GM23248 (cell line): ENCODE measurements around the gene GPC3. TPM values are rescaled to one million over a fixed set of nuclear protein-coding genes. Genes with fewer than 3 reads are reported as not detected.
A peak's percentile ranks its signal among the peaks of the same experiment; 100 is the strongest.

Source experiments
- DNase-seq: peaks from one replicate; pipeline ENCODE4 v3.0.0-alpha.2; 2015
- H2AFZ ChIP-seq: fragments of 200-600 bp; sonication (generic); 2 replicates; pipeline ENCODE4 v1.6.1; 2016; ENCODE audit warnings: antibody characterized with exemption
- H3F3A ChIP-seq: fragments of 200-600 bp; sonication (generic); 2 replicates; pipeline ENCODE4 v1.6.1; 2016; ENCODE audit warnings: mild to moderate bottlenecking, antibody characterized with exemption, mixed run types; ENCODE audit not compliant: insufficient read depth
- H3K27ac ChIP-seq: fragments of 200-600 bp; sonication (generic); 2 replicates; pipeline ENCODE4 v1.5.1; 2016; ENCODE audit warnings: mild to moderate bottlenecking
- H3K27me3 ChIP-seq: fragments of 200-600 bp; sonication (generic); replicated peaks from 2 replicates; pipeline ENCODE4 v1.6.1; 2016; ENCODE audit warnings: mild to moderate bottlenecking; ENCODE audit not compliant: insufficient read depth
- H3K36me3 ChIP-seq: fragments of 200-600 bp; sonication (generic); 2 replicates; pipeline ENCODE4 v1.6.1; 2016; ENCODE audit warnings: low read depth, mild to moderate bottlenecking
- H3K4me1 ChIP-seq: fragments of 200-600 bp; sonication (generic); 2 replicates; pipeline ENCODE4 v1.6.1; 2016; ENCODE audit warnings: mild to moderate bottlenecking; ENCODE audit not compliant: insufficient read depth
- H3K4me2 ChIP-seq: fragments of 200-600 bp; sonication (generic); one replicate; pipeline ENCODE4 v1.6.1; 2016; ENCODE audit warnings: mild to moderate bottlenecking; ENCODE audit not compliant: unreplicated experiment
- H3K4me3 ChIP-seq: fragments of 200-600 bp; sonication (generic); 2 replicates; pipeline ENCODE4 v1.5.1; 2016; ENCODE audit warnings: mild to moderate bottlenecking
- H3K79me2 ChIP-seq: fragments of 200-600 bp; sonication (generic); 2 replicates; pipeline ENCODE4 v1.6.1; 2016; ENCODE audit warnings: mild to moderate bottlenecking; ENCODE audit not compliant: insufficient read depth
- H3K9ac ChIP-seq: fragments of 200-600 bp; sonication (generic); 2 replicates; pipeline ENCODE4 v1.6.1; 2016; ENCODE audit warnings: mild to moderate bottlenecking
- H3K9me2 ChIP-seq: fragments of 200-600 bp; sonication (generic); 2 replicates; pipeline ENCODE4 v1.6.1; 2016; ENCODE audit warnings: mixed run types, mild to moderate bottlenecking, moderate library complexity; ENCODE audit not compliant: insufficient read depth
- H3K9me3 ChIP-seq: fragments of 200-600 bp; sonication (generic); one replicate; pipeline ENCODE4 v1.6.1; 2017; ENCODE audit warnings: low read depth
- H4K20me1 ChIP-seq: fragments of 200-600 bp; sonication (generic); 2 replicates; pipeline ENCODE4 v1.6.0; 2016; ENCODE audit not compliant: insufficient read depth
- EZH2 ChIP-seq: fragments of 200-600 bp; sonication (generic); IDR thresholded peaks from 2 replicates; pipeline ENCODE4 v1.6.1; 2018; ENCODE audit warnings: antibody characterized with exemption, mild to moderate bottlenecking; ENCODE audit not compliant: insufficient read depth, poor library complexity, severe bottlenecking
- EZH2phosphoT487 ChIP-seq: fragments of 200-600 bp; sonication (generic); IDR thresholded peaks from 2 replicates; pipeline ENCODE4 v1.6.1; 2018; ENCODE audit warnings: antibody characterized with exemption, moderate library complexity, mild to moderate bottlenecking, low read depth; ENCODE audit not compliant: insufficient read depth
- WGBS, 2 experiments: methylation state at CpG; one replicate each; pipeline ENCODE4 v1.1.6; 2015 to 2017; ENCODE audit warnings: low lambda C conversion rate in 2 of 2, low coverage in 1 of 2; ENCODE audit errors: missing lambda C conversion rate in 2 of 2; 5-methylcytosine and 5-hydroxymethylcytosine counted together
- in situ Hi-C: fragments of 300-500 bp; cut with MboI; formaldehyde crosslinking; loops from 2 replicates; pipeline ENCODE4 v1.15.0; 2020
- polyA plus RNA-seq: library from polyadenylated mRNA; unstranded; fragments of >200 nt; fragmentation: Nextera tagmentation; extraction: Ambion mirVana; gene quantifications from 2 replicates; pipeline ENCODE4 v1.2.1, GENCODE V29; 2016
- total RNA-seq: library from RNA; depleted of rRNA; stranded (reverse); fragments of >200 nt; shearing (Covaris generic); gene quantifications from 2 replicates; pipeline ENCODE4 v1.2.3, GENCODE V29; 2014

The GPC3 gene
- total and polyA plus RNA-seq, 2 experiments from 2014 or later: not detected

GRCh38 chrX:133699023-133699728, 286.2 kb downstream of the GPC3 start:
- TF ChIP-seq EZH2phosphoT487 (no peak), EZH2 (no peak)
- H3K27me3 ChIP-seq: no peaks in the 10 kb centered on the region
- 71 to 77% methylated on average over 7 of the region's 7 CpGs for WGBS, 2 experiments
- no peak for DNase-seq
- H3K27ac ChIP-seq: no peak overlapping the region
- no peaks in the 10 kb centered on the region for H3F3A ChIP-seq
- H3K79me2 ChIP-seq: no peaks in the 10 kb centered on the region
- no peak overlapping the region for H3K9ac ChIP-seq
- no peak overlapping the region for H3K4me2 ChIP-seq
- H3K9me3 ChIP-seq: no peaks in the 10 kb centered on the region
- no peaks in the 10 kb centered on the region for H3K36me3 ChIP-seq
- H2AFZ ChIP-seq: no peak overlapping the region
- no peaks in the 10 kb centered on the region for H3K4me1 ChIP-seq
- no peaks in the 10 kb centered on the region for H3K9me2 ChIP-seq
- in situ Hi-C loops: loop anchor here (25.0 kb wide), 1 partner anchor 712 kb away; no protein-coding TSS in a partner anchor
- no peak overlapping the region for H3K4me3 ChIP-seq
- H4K20me1 ChIP-seq: no peaks in the 10 kb centered on the region

- WGBS, 2 experiments: 0 to 7% methylated on average over 2 of the region's 2 CpGs
- Histone ChIP-seq H3K79me2 (no peaks in the 10 kb centered on the region), H3F3A (no peaks in the 10 kb centered on the region), H3K4me1 (no peaks in the 10 kb centered on the region), H3K9me3 (no peaks in the 10 kb centered on the region), H3K9ac (no peak overlapping the region), H3K4me2 (no peak overlapping the region), H3K9me2 (no peaks in the 10 kb centered on the region), H4K20me1 (no peaks in the 10 kb centered on the region), H3K4me3 (no peak overlapping the region), H3K27me3 (no peaks in the 10 kb centered on the region), H2AFZ (no peak overlapping the region), H3K27ac (no peak overlapping the region), H3K36me3 (no peaks in the 10 kb centered on the region)
- DNase-seq: peak; percentile 33
- in situ Hi-C loops: loop anchor here (25.0 kb wide), 1 partner anchor 711 kb away; no protein-coding TSS in a partner anchor
- TF ChIP-seq EZH2 (no peak), EZH2phosphoT487 (no peak)
Observed at GRCh38 chrX:133698298-133698697, 287.1 kb downstream of the GPC3 start.

GRCh38 chrX:133697656-133698055, 287.7 kb downstream of the GPC3 start:
- Histone ChIP-seq H3K4me2 (no peak overlapping the region), H3K4me3 (no peak overlapping the region), H3K9me2 (no peaks in the 10 kb centered on the region), H3K27me3 (no peaks in the 10 kb centered on the region), H3K27ac (no peak overlapping the region), H3K9me3 (no peaks in the 10 kb centered on the region), H3K36me3 (no peaks in the 10 kb centered on the region), H3F3A (no peaks in the 10 kb centered on the region), H3K9ac (no peak overlapping the region), H4K20me1 (no peaks in the 10 kb centered on the region), H2AFZ (no peak overlapping the region), H3K79me2 (no peaks in the 10 kb centered on the region), H3K4me1 (no peaks in the 10 kb centered on the region)
- peak; percentile 3 for DNase-seq
- 56 to 67% methylated on average over 3 of the region's 3 CpGs for WGBS, 2 experiments
- in situ Hi-C loops: loop anchor here (25.0 kb wide), 1 partner anchor 710 kb away; no protein-coding TSS in a partner anchor
- TF ChIP-seq EZH2phosphoT487 (no peak), EZH2 (no peak)

GRCh38 chrX:133689997-133690599, 295.3 kb downstream of the GPC3 start:
- Histone ChIP-seq H3K4me2 (no peak overlapping the region), H3K9me2 (no peaks in the 10 kb centered on the region), H3K36me3 (no peaks in the 10 kb centered on the region), H3K4me3 (no peak overlapping the region), H3K9ac (no peak overlapping the region), H3K27me3 (no peaks in the 10 kb centered on the region), H3K27ac (no peak overlapping the region), H3K9me3 (no peaks in the 10 kb centered on the region), H3K4me1 (no peaks in the 10 kb centered on the region), H3F3A (no peaks in the 10 kb centered on the region), H4K20me1 (no peaks in the 10 kb centered on the region), H2AFZ (no peak overlapping the region), H3K79me2 (no peaks in the 10 kb centered on the region)
- 78 to 93% methylated on average over 1 of the region's 1 CpG for WGBS, 2 experiments
- DNase-seq: no peak
- no peak for TF ChIP-seq EZH2phosphoT487
- TF ChIP-seq EZH2: no peak
- in situ Hi-C loops: loop anchor here (25.0 kb wide), 1 partner anchor 703 kb away; no protein-coding TSS in a partner anchor
